H1 (cell line): Measurements from ENCODE around the gene EGFR. TPM values are rescaled to one million over a fixed set of nuclear protein-coding genes. Genes with fewer than 3 reads are reported as not detected.

Experiments
- CTCF ChIA-PET: fragments of 300-600 bp; sonication (Branson Sonifier 250); formaldehyde crosslinking; loops from one replicate; lab custom pipeline; 2021; ENCODE audit not compliant: partially characterized antibody; lab: Charles Lee
- POLR2A ChIA-PET: fragments of 300-600 bp; sonication (Branson Sonifier 250); formaldehyde crosslinking; loops from one replicate; lab custom pipeline; 2021; ENCODE audit warnings: inconsistent platforms; ENCODE audit not compliant: partially characterized antibody; lab: Charles Lee
- DNase-seq, 2 experiments: peaks; one replicate each; pipeline versions ENCODE4 v3.0.0 to v3.0.0-alpha.2; 2010 to 2022; ENCODE audit warnings: low spot score in 2 of 2, low read depth in 1 of 2, mixed read lengths in 1 of 2
- FAIRE-seq: peaks from 2 replicates; lab custom pipeline; 2011; peaks lifted over from hg19 to GRCh38; lab: Jason Lieb, UNC
- H2AFZ ChIP-seq: 2 replicates; pipeline ENCODE4 v1.8.1; 2012; ENCODE audit warnings: low read length, inconsistent platforms
- H2AK5ac ChIP-seq: 2 replicates; pipeline ENCODE4 v1.6.1; 2013; ENCODE audit warnings: low read depth, low read length
- H2BK120ac ChIP-seq: replicated peaks from 2 replicates; pipeline ENCODE3; 2013; ENCODE audit warnings: low read depth, low read length, inconsistent platforms
- H2BK12ac ChIP-seq: 2 replicates; pipeline ENCODE4 v1.6.1; 2013; ENCODE audit warnings: low read depth, low read length
- H2BK15ac ChIP-seq: 2 replicates; pipeline ENCODE4 v1.6.1; 2013; ENCODE audit warnings: low read length
- H2BK20ac ChIP-seq: 2 replicates; pipeline ENCODE4 v1.6.1; 2013; ENCODE audit warnings: low read length
- H2BK5ac ChIP-seq: 2 replicates; pipeline ENCODE4 v1.6.1; 2013; ENCODE audit warnings: low read depth, low read length
- H3K14ac ChIP-seq: 2 replicates; pipeline ENCODE4 v1.6.1; 2013; ENCODE audit warnings: inconsistent platforms; ENCODE audit not compliant: insufficient read length
- H3K18ac ChIP-seq: 2 replicates; pipeline ENCODE4 v1.6.1; 2013; ENCODE audit warnings: low read length; ENCODE audit errors: extremely low read depth
- H3K23ac ChIP-seq: 2 replicates; pipeline ENCODE4 v1.6.1; 2013; ENCODE audit warnings: inconsistent platforms; ENCODE audit not compliant: insufficient read length
- H3K23me2 ChIP-seq: 2 replicates; pipeline ENCODE4 v1.6.1; 2013; ENCODE audit warnings: low read depth, low read length
- H3K27ac ChIP-seq: 2 replicates; pipeline ENCODE4 v1.6.1; 2011; ENCODE audit warnings: low read depth, low read length, inconsistent platforms
- H3K27me3 ChIP-seq, 4 experiments: replicated peaks in 1 of 4; 1 replicate in 1 of 4; 2 replicates in 3 of 4; pipeline versions ENCODE4 v1.6.1 to v1.8.1; 2011 to 2013; ENCODE audit warnings: low read length in 3 of 4, mild to moderate bottlenecking in 3 of 4, inconsistent platforms in 2 of 4, mixed read lengths in 2 of 4, moderate library complexity in 1 of 4; ENCODE audit not compliant: control insufficient read depth in 3 of 4, insufficient read depth in 3 of 4; ENCODE audit errors: extremely low read depth in 1 of 4
- H3K36me3 ChIP-seq, 4 experiments: 2 replicates each; pipeline versions ENCODE4 v1.6.1 to v1.8.1; 2011 to 2013; ENCODE audit warnings: mild to moderate bottlenecking in 4 of 4, low read length in 3 of 4, moderate library complexity in 2 of 4, control low read depth in 1 of 4, inconsistent platforms in 1 of 4; ENCODE audit not compliant: insufficient read depth in 4 of 4, control insufficient read depth in 2 of 4
- H3K4ac ChIP-seq: replicated peaks from 2 replicates; pipeline ENCODE3; 2013; ENCODE audit warnings: low read length, low read depth, mixed read lengths, inconsistent platforms; ENCODE audit not compliant: insufficient read length
- H3K4me1 ChIP-seq, 4 experiments: replicated peaks in 1 of 4; 1 replicate in 1 of 4; 2 replicates in 3 of 4; pipeline versions ENCODE4 v1.6.1 to v1.8.1; 2011 to 2013; ENCODE audit warnings: low read length in 3 of 4, inconsistent platforms in 2 of 4, mixed read lengths in 1 of 4; ENCODE audit not compliant: insufficient read depth in 4 of 4, control insufficient read depth in 3 of 4
- H3K4me2 ChIP-seq, 2 experiments: 2 replicates each; pipeline versions ENCODE4 v1.6.1 to v1.8.1; 2011 to 2013; ENCODE audit warnings: low read depth in 2 of 2, low read length in 2 of 2, control low read depth in 1 of 2, inconsistent platforms in 1 of 2, mild to moderate bottlenecking in 1 of 2; ENCODE audit not compliant: insufficient read depth in 1 of 2
- H3K4me3 ChIP-seq, 4 experiments: fragments of 200-600, 300-600 bp in 1 of 4; sonication (generic), shearing (Covaris generic), sonication (Bioruptor Twin) in 1 of 4; 2 replicates each; pipeline versions ENCODE4 v1.5.1 to v1.8.1; 2011 to 2016; ENCODE audit warnings: low read length in 4 of 4, low read depth in 3 of 4, control low read depth in 2 of 4, inconsistent platforms in 2 of 4, mild to moderate bottlenecking in 2 of 4, mixed read lengths in 1 of 4, moderate library complexity in 1 of 4; ENCODE audit not compliant: insufficient read depth in 2 of 4; ENCODE audit errors: extremely low read depth in 1 of 4
- H3K56ac ChIP-seq: replicated peaks from 2 replicates; pipeline ENCODE3; 2013; ENCODE audit warnings: low read depth, mild to moderate bottlenecking, mixed read lengths, low read length, inconsistent platforms; ENCODE audit not compliant: insufficient read length
- H3K79me1 ChIP-seq: 2 replicates; pipeline ENCODE4 v1.6.1; 2013; ENCODE audit warnings: low read depth, low read length, control low read depth
- H3K79me2 ChIP-seq, 2 experiments: 2 replicates each; pipeline versions ENCODE4 v1.6.1 to v1.8.1; 2012 to 2013; ENCODE audit warnings: low read length in 2 of 2, mild to moderate bottlenecking in 2 of 2, inconsistent platforms in 1 of 2; ENCODE audit not compliant: insufficient read depth in 2 of 2, control insufficient read depth in 1 of 2
- H3K9ac ChIP-seq, 4 experiments: replicated peaks in 1 of 4; 1 replicate in 1 of 4; 2 replicates in 3 of 4; pipeline versions ENCODE4 v1.6.1 to v1.8.1; 2011 to 2013; ENCODE audit warnings: low read depth in 3 of 4, low read length in 3 of 4, control low read depth in 2 of 4, mild to moderate bottlenecking in 2 of 4, moderate library complexity in 2 of 4, inconsistent platforms in 1 of 4; ENCODE audit errors: extremely low read depth in 1 of 4
- H3K9me3 ChIP-seq, 2 experiments: 2 replicates each; pipeline versions ENCODE4 v1.6.1 to v1.8.1; 2012 to 2013; ENCODE audit warnings: mild to moderate bottlenecking in 2 of 2, moderate library complexity in 2 of 2, control low read depth in 1 of 2, inconsistent platforms in 1 of 2, low read depth in 1 of 2, low read length in 1 of 2, mixed read lengths in 1 of 2; ENCODE audit not compliant: insufficient read depth in 2 of 2
- H4K20me1 ChIP-seq, 2 experiments: replicated peaks in 1 of 2; 2 replicates each; pipeline versions ENCODE3 to v1.8.1; 2011 to 2013; ENCODE audit warnings: inconsistent platforms in 2 of 2, low read length in 2 of 2, mild to moderate bottlenecking in 1 of 2; ENCODE audit not compliant: insufficient read depth in 2 of 2, control insufficient read depth in 1 of 2
- H4K5ac ChIP-seq: 2 replicates; pipeline ENCODE4 v1.6.1; 2013; ENCODE audit warnings: low read length, low read depth, mixed read lengths, inconsistent platforms; ENCODE audit not compliant: insufficient read length
- H4K8ac ChIP-seq: 2 replicates; pipeline ENCODE4 v1.8.0; 2013; ENCODE audit warnings: mild to moderate bottlenecking, moderate library complexity, low read length, inconsistent platforms; ENCODE audit not compliant: insufficient read depth; ENCODE audit errors: extremely low read depth
- H4K91ac ChIP-seq: replicated peaks from 2 replicates; pipeline ENCODE3; 2013; ENCODE audit warnings: low read length, mixed read lengths, inconsistent platforms; ENCODE audit not compliant: insufficient read length
- EP300 ChIP-seq, 2 experiments: IDR thresholded peaks; 1 replicate in 1 of 2; 2 replicates in 1 of 2; pipeline ENCODE4 v1.6.1; 2011 to 2012; ENCODE audit warnings: low read depth in 2 of 2, low read length in 2 of 2, mild to moderate bottlenecking in 2 of 2, borderline replicate concordance in 1 of 2, inconsistent platforms in 1 of 2, moderate library complexity in 1 of 2
- FOSL1 ChIP-seq: IDR thresholded peaks from 2 replicates; pipeline ENCODE4 v1.6.1; 2011; ENCODE audit warnings: mild to moderate bottlenecking, low read depth, low read length, moderate library complexity; ENCODE audit not compliant: insufficient read depth
- JUN ChIP-seq: IDR thresholded peaks from 2 replicates; pipeline ENCODE4 v1.6.1; 2011; ENCODE audit warnings: low read depth, mild to moderate bottlenecking, improper control_type of control experiment, low read length
- RAD21 ChIP-seq, 2 experiments: IDR thresholded peaks in 1 of 2; conservative IDR thresholded peaks in 1 of 2; 2 replicates each; pipeline ENCODE4 v1.6.1; 2011; ENCODE audit warnings: low read depth in 2 of 2, low read length in 2 of 2, improper control_type of control experiment in 1 of 2, inconsistent platforms in 1 of 2, mild to moderate bottlenecking in 1 of 2, moderate library complexity in 1 of 2
- WGBS, 2 experiments: shearing (Covaris generic) in 1 of 2; methylation state at CpG; one replicate each; pipeline versions ENCODE4 v1.1.6 to v1.1.7; 2013 to 2015; ENCODE audit warnings: low lambda C conversion rate in 2 of 2, mixed read lengths in 2 of 2, inconsistent platforms in 1 of 2, low coverage in 1 of 2, missing lambda C conversion rate in 1 of 2; ENCODE audit not compliant: insufficient replicate concordance in 2 of 2, insufficient coverage in 1 of 2, insufficient read length in 1 of 2; ENCODE audit errors: extremely low coverage in 1 of 2, missing lambda C conversion rate in 1 of 2; 5-methylcytosine and 5-hydroxymethylcytosine counted together
- polyA plus RNA-seq, 7 experiments: library from polyadenylated mRNA; depleted of rRNA in 3 of 7; stranded (reverse) in 5 of 7; unstranded in 2 of 7; fragments of >200 nt in 5 of 7; fragments of 200-250 nt in 2 of 7; gene quantifications; 1 replicate in 5 of 7; 2 replicates in 1 of 7; 4 replicates in 1 of 7; pipeline versions ENCODE4 v1.2.1 to v1.2.3, GENCODE V29; 2011 to 2013; ENCODE audit warnings: missing spikeins in 2 of 7, mixed read lengths in 2 of 7
- total RNA-seq: library from RNA; stranded (reverse); fragmentation: NEBNext Ultra II Directional; extraction: Animal tissue kit (Norgen Biotek cat#: 25700); gene quantifications from 2 replicates; pipeline ENCODE4 v1.2.1, GENCODE V29; 2021
- TF ChIP-seq, protein P1 (sequence below), 3 experiments: IDR thresholded peaks; 1 replicate in 2 of 3; 2 replicates in 1 of 3; pipeline versions ENCODE4 v1.5.1 to v1.6.1; 2011; ENCODE audit warnings: low read length in 3 of 3, mild to moderate bottlenecking in 3 of 3, inconsistent platforms in 2 of 3, low read depth in 1 of 3, moderate library complexity in 1 of 3; ENCODE audit not compliant: insufficient read depth in 1 of 3; ENCODE audit errors: control extremely low read depth in 1 of 3

EGFR gene
- total and polyA plus RNA-seq, 2 of the 8 experiments (the other 6 are each of a cell fraction or from before 2014, with no cell fraction given) = 1.9 to 5.8 TPM

DNA sequence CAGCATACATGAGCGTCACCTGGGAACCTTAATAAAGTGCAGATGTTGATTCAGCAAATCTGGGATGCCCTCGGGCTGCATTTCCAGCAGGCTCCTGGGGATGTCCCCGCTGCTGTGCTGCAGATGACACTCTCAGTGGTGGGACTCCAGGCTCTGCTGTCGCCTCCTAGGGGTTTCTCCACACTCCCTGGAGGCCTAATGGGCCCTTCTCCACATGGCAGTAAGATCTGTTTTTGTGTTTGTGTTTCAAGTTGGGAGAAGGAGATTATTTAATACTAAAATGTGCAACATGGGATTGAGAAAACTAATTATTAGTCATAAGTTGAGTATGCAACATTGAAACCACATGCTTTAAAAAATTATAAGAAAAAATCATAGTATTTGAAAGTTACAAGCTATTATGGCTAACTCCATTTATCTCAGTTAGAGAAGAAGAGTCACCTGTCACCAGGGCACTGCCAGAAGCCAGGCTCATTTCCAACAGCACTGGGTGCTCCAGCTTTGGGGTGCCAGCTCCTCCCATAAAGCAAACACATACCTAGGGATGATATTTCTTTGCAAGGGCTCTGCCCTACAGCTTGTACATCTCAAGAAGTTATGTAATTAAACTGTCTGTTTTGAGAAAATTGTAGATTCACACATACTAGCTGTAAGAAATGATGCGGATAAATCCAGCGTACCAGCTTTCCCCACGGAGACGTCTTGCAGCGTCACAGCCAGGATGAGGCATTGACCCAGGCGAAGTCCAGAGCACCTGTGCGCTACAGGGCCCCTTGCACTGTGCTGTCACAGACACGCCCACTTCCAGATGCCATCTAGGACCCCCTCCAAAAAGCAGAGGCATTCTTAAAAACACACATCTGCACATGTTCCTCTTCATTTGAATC, 106.4 kb downstream of the EGFR start:
- H2AK5ac ChIP-seq = no peak overlapping the region
- no peak overlapping the region for H3K14ac ChIP-seq
- H3K36me3 ChIP-seq = no peaks in the 10 kb centered on the region
- peaks cover 0 to 6% (median 0%) of the 10 kb centered on the region in 4 experiments; a peak in 1 of 7 replicates for H3K4me1 ChIP-seq
- no peak overlapping the region for H3K23ac ChIP-seq
- no peak overlapping the region for H3K18ac ChIP-seq
- no peak overlapping the region for H3K4me2 ChIP-seq
- no peaks in the 10 kb centered on the region for H3K27me3 ChIP-seq
- no peak overlapping the region for H2BK120ac ChIP-seq
- H3K4me3 ChIP-seq = no peak overlapping the region
- no peak overlapping the region for H3K56ac ChIP-seq
- H3K9ac ChIP-seq = no peak overlapping the region
- no peak overlapping the region for H4K8ac ChIP-seq
- 0 out of 2 replicates have a peak, but pooled peaks cover 2% of the 10 kb centered on the region for H3K23me2 ChIP-seq
- H3K79me1 ChIP-seq = no peaks in the 10 kb centered on the region
- H3K9me3 ChIP-seq = no peaks in the 10 kb centered on the region
- H3K79me2 ChIP-seq = no peaks in the 10 kb centered on the region
- no peak overlapping the region for H3K27ac ChIP-seq
- FAIRE-seq (no peak), DNase-seq (no peak)
- 88% methylated on average over 12 of the region's 12 CpGs; no CpG with 5 or more reads in 1 of the 2 experiments for WGBS, 2 experiments
- no peak overlapping the region for H2BK5ac ChIP-seq
- no peaks in the 10 kb centered on the region for H4K20me1 ChIP-seq
- H3K4ac ChIP-seq = no peak overlapping the region
- 0 out of 2 replicates have a peak overlapping the region, but pooled peaks have one; percentile 8 for H2BK15ac ChIP-seq
- H2BK12ac ChIP-seq = no peak overlapping the region
- ChIA-PET CTCF (interaction anchor here (0.5 to 2.2 kb wide), 15 partner anchors 12 to 247 kb away, joined by 3 to 7 read pairs (median 3); no protein-coding TSS in a partner anchor), POLR2A (no interaction called here)
- no peak overlapping the region for H2AFZ ChIP-seq
- no peak overlapping the region for H2BK20ac ChIP-seq
- no peak overlapping the region for H4K5ac ChIP-seq
- TF ChIP-seq RAD21 (IDR thresholded peaks at IDR 0.05 in 1 of 2, conservative IDR thresholded peaks at IDR 0.05 in 1 of 2; ENCODE audit: low read depth in 2 of 2, low read length in 2 of 2) = peak; percentile 34 to 54
- TF ChIP-seq EP300 (IDR thresholded peaks at IDR 0.05; ENCODE audit: borderline replicate concordance in 1 of 2, low read depth in 2 of 2, low read length in 2 of 2) = no peak
- no peak for TF ChIP-seq FOSL1
- no peak for TF ChIP-seq JUN
- TF ChIP-seq, protein P1, sequence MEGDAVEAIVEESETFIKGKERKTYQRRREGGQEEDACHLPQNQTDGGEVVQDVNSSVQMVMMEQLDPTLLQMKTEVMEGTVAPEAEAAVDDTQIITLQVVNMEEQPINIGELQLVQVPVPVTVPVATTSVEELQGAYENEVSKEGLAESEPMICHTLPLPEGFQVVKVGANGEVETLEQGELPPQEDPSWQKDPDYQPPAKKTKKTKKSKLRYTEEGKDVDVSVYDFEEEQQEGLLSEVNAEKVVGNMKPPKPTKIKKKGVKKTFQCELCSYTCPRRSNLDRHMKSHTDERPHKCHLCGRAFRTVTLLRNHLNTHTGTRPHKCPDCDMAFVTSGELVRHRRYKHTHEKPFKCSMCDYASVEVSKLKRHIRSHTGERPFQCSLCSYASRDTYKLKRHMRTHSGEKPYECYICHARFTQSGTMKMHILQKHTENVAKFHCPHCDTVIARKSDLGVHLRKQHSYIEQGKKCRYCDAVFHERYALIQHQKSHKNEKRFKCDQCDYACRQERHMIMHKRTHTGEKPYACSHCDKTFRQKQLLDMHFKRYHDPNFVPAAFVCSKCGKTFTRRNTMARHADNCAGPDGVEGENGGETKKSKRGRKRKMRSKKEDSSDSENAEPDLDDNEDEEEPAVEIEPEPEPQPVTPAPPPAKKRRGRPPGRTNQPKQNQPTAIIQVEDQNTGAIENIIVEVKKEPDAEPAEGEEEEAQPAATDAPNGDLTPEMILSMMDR (IDR thresholded peaks at IDR 0.05; ENCODE audit: control extremely low read depth in 1 of 3, insufficient read depth in 1 of 3, low read depth in 1 of 3, low read length in 3 of 3) = peak; percentile 29 to 78 (median 52)
- H4K91ac ChIP-seq = no peak overlapping the region
